HEK293T (cell line): ENCODE measurements around the gene GSAP.

ENCODE experiments used
- FOXM1 ChIP-seq: fragments of 450-650 bp; IDR thresholded peaks from 2 replicates; pipeline ENCODE4 v1.6.1; 2017; ENCODE audit warnings: mild to moderate bottlenecking, borderline replicate concordance
- SP1 ChIP-seq: fragments of 450-650 bp; IDR thresholded peaks from 2 replicates; pipeline ENCODE4 v1.6.1; 2017
- TARDBP ChIP-seq: fragments of 450-650 bp; IDR thresholded peaks from 2 replicates; pipeline ENCODE4 v1.6.1; 2016

DNA sequence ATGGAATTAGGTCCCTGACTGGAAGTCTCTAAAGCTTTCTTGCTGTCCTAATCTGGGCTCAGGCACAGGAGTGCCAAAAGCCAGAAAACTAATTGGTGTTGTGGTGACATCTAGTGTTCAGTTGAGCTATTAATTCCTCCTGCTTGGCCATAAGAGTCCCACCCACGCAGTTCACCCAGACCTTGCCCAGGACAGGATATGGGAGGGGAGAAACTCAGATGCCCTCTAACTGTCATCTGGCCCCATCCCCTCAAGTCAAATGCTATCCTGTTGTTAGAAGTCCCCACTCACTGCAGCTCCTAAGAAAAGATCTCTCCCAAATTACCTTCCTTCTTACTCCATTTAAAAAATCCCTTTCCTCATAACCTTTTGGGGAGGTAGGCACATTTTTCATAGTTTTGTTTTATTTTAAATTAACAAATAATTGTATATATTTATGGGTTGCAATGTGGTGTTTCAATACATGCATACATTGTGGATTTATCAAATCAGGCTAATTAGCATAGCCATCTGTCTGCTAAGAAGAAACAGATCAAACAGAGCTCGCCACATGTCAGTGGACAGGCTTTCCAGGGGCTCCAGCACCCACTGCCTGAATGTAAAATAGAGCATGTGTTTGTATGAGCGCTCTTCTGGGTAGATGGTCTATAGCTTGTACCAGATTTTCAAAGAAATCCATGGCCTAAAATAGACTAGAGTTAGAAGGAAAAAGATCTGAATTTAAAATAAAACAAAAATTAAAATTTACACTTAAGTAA is 84.0 kb downstream of the GSAP start:
- TF ChIP-seq FOXM1 (no peak), TARDBP (no peak), SP1 (no peak)
